Calu3 (cell line): ENCODE measurements around the gene COMMD2. TPM values are rescaled to one million over a fixed set of nuclear protein-coding genes. Genes with fewer than 3 reads are reported as not detected.

ENCODE experiments used
- BruUV-seq: library from RNA; stranded (reverse); fragments of 400-500 nt; replicated peaks from 2 replicates; lab custom pipeline; 2021; lab: Mats Ljungman, UMichigan
- CTCF ChIA-PET: fragments of 300-600 bp; sonication (Branson Sonifier 250); formaldehyde crosslinking; loops from one replicate; lab custom pipeline; 2022; ENCODE audit warnings: antibody characterized with exemption; lab: Charles Lee
- DNase-seq: peaks from one replicate; pipeline ENCODE4 v3.0.0; 2022
- H3K27ac Mint-ChIP-seq: one replicate; pipeline ENCODE4 v1.8.0; 2022; ENCODE audit warnings: mixed read lengths; ENCODE audit not compliant: unreplicated experiment
- H3K27me3 Mint-ChIP-seq: one replicate; pipeline ENCODE4 v1.8.0; 2022; ENCODE audit warnings: mixed read lengths; ENCODE audit not compliant: unreplicated experiment
- H3K36me3 Mint-ChIP-seq: one replicate; pipeline ENCODE4 v1.8.0; 2022; ENCODE audit warnings: mild to moderate bottlenecking, moderate library complexity, mixed read lengths; ENCODE audit not compliant: insufficient read depth, unreplicated experiment
- H3K4me1 Mint-ChIP-seq: one replicate; pipeline ENCODE4 v1.8.0; 2022; ENCODE audit warnings: mild to moderate bottlenecking, low read depth, mixed read lengths; ENCODE audit not compliant: unreplicated experiment
- H3K4me3 Mint-ChIP-seq: one replicate; pipeline ENCODE4 v1.8.0; 2022; ENCODE audit warnings: mild to moderate bottlenecking, low read depth, moderate library complexity, mixed read lengths; ENCODE audit not compliant: unreplicated experiment
- H3K9me3 Mint-ChIP-seq: one replicate; pipeline ENCODE4 v1.8.0; 2022; ENCODE audit warnings: low read depth, mixed read lengths; ENCODE audit not compliant: unreplicated experiment
- intact Hi-C: fragments of 100-400 bp; cut with micrococcal nuclease; formaldehyde crosslinking; loops from one replicate; pipeline ENCODE4 v1.10.0; 2022; ENCODE audit not compliant: unreplicated experiment
- total RNA-seq: library from RNA; stranded (reverse); gene quantifications from 2 replicates; pipeline ENCODE4 v1.2.3, GENCODE V29; 2022
- TF ChIP-seq, protein P1 (sequence below): fragments of 200-600 bp; IDR thresholded peaks from one replicate; pipeline ENCODE4 v1.8.0; 2022; ENCODE audit warnings: antibody characterized with exemption; ENCODE audit not compliant: unreplicated experiment

Gene COMMD2
- total RNA-seq, 1 experiment from 2014 or later = 73.0 TPM

DNA sequence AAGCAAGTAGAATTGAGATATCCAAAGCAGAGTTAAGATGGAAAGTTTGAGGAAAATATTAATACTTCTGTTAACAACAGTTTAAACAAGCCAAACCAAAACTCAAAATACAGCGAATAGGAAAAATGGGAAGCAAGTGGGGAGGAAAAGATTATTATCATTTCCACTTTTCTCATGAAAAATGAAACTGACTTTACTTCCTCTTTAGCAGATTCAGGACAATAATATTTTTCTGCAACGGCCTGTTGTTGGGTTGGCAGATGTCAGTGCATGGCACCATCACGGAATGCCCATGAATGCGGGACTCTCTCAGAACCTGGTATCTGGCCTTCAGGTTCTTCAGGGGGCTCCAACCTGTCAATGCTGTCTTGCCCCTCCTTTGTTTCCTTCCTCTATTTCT lies 28.9 kb upstream of the COMMD2 start:
- H3K36me3 Mint-ChIP-seq = no peaks in the 10 kb centered on the region
- H3K4me3 Mint-ChIP-seq = no peak overlapping the region
- no peak overlapping the region for H3K27ac Mint-ChIP-seq
- H3K4me1 Mint-ChIP-seq = peaks cover 21% of the 10 kb centered on the region
- TF ChIP-seq, protein P1, sequence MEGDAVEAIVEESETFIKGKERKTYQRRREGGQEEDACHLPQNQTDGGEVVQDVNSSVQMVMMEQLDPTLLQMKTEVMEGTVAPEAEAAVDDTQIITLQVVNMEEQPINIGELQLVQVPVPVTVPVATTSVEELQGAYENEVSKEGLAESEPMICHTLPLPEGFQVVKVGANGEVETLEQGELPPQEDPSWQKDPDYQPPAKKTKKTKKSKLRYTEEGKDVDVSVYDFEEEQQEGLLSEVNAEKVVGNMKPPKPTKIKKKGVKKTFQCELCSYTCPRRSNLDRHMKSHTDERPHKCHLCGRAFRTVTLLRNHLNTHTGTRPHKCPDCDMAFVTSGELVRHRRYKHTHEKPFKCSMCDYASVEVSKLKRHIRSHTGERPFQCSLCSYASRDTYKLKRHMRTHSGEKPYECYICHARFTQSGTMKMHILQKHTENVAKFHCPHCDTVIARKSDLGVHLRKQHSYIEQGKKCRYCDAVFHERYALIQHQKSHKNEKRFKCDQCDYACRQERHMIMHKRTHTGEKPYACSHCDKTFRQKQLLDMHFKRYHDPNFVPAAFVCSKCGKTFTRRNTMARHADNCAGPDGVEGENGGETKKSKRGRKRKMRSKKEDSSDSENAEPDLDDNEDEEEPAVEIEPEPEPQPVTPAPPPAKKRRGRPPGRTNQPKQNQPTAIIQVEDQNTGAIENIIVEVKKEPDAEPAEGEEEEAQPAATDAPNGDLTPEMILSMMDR = no peak
- H3K9me3 Mint-ChIP-seq = no peaks in the 10 kb centered on the region
- intact Hi-C loops = no loop called here
- no peaks in the 10 kb centered on the region for H3K27me3 Mint-ChIP-seq
- CTCF ChIA-PET = no interaction called here
- BruUV-seq = no TSS peak
- DNase-seq = no peak

DNA sequence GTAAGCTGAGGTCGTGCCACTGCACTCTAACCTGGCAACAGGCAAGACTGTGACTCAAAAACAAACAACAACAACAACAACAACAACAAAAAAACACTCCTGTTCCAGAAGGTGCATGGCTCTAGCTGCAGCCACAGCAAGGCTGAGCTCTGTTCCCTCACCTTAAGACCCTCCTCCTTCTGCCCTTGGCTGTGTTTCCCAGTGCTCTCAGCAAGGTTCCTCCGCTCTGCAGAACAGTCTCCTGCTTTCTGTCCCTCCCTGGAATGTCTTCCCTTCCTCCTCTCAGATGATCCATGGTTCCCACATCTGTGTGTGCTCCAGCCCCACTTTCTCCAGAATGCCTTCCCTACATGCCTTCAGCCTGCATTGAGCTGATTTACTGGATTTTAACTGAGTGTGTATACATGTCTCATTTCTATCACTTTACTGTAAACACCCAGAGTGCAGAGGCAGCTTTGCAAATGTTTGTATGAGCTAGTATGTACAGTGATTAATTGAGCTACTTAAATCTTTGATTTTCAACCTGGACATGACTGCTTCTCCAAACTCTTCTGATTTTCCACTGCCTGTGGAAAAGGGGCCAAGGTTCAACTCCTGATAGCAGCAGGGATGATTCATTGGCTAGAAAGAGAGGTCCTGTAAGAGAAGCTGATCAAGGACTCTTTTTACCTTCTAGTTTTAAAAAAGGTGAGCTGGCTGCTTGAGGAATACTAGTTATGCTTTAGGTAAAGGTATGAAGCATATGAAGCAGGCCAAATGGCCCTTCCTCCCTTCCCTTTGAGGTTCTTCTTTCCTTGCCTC lies 25.3 kb upstream of the COMMD2 start:
- TF ChIP-seq, protein P1 = no peak
- no peaks in the 10 kb centered on the region for H3K4me1 Mint-ChIP-seq
- H3K4me3 Mint-ChIP-seq = no peak overlapping the region
- intact Hi-C loops = no loop called here
- no peaks in the 10 kb centered on the region for H3K9me3 Mint-ChIP-seq
- no peaks in the 10 kb centered on the region for H3K36me3 Mint-ChIP-seq
- CTCF ChIA-PET = interaction anchor here (0.7 to 3.3 kb wide), 3 partner anchors 11 to 31 kb away, joined by 3 to 16 read pairs (median 7); no protein-coding TSS in a partner anchor
- no peak overlapping the region for H3K27ac Mint-ChIP-seq
- no peaks in the 10 kb centered on the region for H3K27me3 Mint-ChIP-seq
- no peak for DNase-seq
- BruUV-seq = no TSS peak

DNA sequence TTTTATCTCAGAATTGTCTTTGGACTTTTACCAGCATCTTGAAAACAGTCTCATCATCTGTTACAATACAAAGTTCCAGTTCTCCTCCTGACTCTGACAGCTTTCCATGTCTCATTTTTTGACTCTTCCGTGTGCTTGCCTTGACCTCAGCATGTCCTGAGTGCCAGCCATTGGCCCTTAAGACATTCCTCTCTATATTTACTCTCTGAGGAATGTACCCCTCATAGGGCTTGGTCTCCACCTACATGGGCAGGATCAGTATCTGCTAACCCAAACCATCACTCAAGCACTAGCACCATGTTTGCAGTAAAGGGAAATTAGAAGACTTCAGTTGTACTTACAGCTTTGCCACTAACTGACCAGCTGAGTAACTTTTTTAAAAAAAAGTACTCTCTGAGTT lies 23.9 kb upstream of the COMMD2 start:
- DNase-seq = no peak
- CTCF ChIA-PET = interaction anchor here (2.1 to 3.3 kb wide), 2 partner anchors 10 to 32 kb away, joined by 7 to 16 read pairs; no protein-coding TSS in a partner anchor
- Mint-ChIP-seq H3K27me3 (no peaks in the 10 kb centered on the region), H3K9me3 (no peaks in the 10 kb centered on the region), H3K4me3 (no peak overlapping the region), H3K27ac (no peak overlapping the region), H3K4me1 (no peaks in the 10 kb centered on the region), H3K36me3 (no peaks in the 10 kb centered on the region)
- TF ChIP-seq, protein P1 = no peak
- intact Hi-C loops = no loop called here
- BruUV-seq = no TSS peak

DNA sequence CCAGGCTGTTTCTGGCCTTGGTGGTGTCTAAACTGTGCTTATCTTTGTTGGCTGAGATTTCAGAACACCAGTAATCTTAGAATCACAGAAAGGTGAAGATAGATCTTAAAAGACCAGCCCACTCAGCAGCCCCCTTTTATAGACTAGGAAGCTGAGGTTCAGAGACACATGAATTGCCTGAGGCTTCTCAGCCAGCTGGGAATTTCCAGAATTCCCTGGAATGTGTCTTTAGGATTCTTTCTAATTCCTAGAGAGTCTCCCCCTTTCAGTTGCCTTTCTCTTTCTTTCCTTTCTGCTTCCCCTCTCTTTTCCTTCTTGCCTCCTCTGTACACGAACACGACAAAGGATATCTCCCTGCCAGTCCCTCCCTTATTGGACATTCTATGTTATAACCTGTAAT lies 20.6 kb upstream of the COMMD2 start:
- Mint-ChIP-seq H3K9me3 (no peaks in the 10 kb centered on the region), H3K4me3 (no peak overlapping the region), H3K27me3 (no peaks in the 10 kb centered on the region), H3K27ac (no peak overlapping the region), H3K4me1 (no peaks in the 10 kb centered on the region), H3K36me3 (no peaks in the 10 kb centered on the region)
- TF ChIP-seq, protein P1 = no peak
- intact Hi-C loops = no loop called here
- no TSS peak for BruUV-seq
- no peak for DNase-seq
- CTCF ChIA-PET = interaction anchor here (2.3 kb wide), 1 partner anchor 35 kb away, joined by 7 read pairs; no protein-coding TSS in a partner anchor
